ENCODE measurements around the gene CELA1. TPM values are rescaled to one million over a fixed set of nuclear protein-coding genes. Genes with fewer than 3 reads are reported as not detected.

CELA1 gene
- total RNA-seq, 4 donors from 2014 or later, result not detected

DNA sequence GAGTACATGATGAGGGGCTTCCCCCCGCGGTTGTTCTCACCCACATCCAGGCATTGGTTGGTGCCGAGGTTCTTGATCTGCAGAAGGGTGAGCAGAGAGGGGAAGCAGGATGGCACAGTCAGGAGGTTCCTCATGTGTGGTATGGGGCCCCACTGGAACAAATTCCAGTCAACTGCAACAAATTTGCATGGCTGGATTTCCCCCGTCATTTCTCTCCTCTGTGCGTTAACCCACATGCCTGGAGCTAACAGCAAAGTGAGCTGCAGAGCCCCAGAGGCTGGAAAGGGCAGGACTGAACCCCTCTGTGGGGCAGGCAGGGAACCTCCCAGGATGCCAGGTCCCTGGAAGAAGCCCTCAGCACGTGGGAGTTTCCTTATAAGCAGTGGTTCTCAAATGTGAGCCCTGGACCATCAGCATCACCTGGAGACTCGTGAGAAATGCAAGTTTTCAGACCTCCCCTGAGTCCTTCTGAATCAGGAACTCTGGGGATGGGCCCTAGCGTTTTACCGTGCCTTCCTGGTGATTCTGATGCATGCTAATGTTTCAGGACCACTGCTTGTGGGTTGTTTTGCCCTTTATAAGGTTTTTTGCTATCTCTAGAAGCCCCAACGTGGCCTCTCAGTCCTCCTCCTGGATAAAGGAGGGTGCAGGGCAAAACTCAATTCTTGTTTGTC lies 11.0 kb upstream of the CELA1 start:
- no peaks in the 10 kb centered on the region for H3K9me3 ChIP-seq
- H3K4me1 ChIP-seq, result no peaks in the 10 kb centered on the region
- WGBS, result 90% methylated on average over 5 of the region's 10 CpGs
- no peak overlapping the region for H3K4me3 ChIP-seq
- DNase-seq (ENCODE audit: extremely low spot score), result no peak
- intact Hi-C loops (cut with DNase I), result no loop called here
- TF ChIP-seq POLR2AphosphoS5 (IDR thresholded peaks at IDR 0.05) (no peak), POLR2A (IDR thresholded peaks at IDR 0.05; ENCODE audit: low read depth) (no peak), EP300 (IDR thresholded peaks at IDR 0.05) (no peak)
- TF ChIP-seq, protein P1, sequence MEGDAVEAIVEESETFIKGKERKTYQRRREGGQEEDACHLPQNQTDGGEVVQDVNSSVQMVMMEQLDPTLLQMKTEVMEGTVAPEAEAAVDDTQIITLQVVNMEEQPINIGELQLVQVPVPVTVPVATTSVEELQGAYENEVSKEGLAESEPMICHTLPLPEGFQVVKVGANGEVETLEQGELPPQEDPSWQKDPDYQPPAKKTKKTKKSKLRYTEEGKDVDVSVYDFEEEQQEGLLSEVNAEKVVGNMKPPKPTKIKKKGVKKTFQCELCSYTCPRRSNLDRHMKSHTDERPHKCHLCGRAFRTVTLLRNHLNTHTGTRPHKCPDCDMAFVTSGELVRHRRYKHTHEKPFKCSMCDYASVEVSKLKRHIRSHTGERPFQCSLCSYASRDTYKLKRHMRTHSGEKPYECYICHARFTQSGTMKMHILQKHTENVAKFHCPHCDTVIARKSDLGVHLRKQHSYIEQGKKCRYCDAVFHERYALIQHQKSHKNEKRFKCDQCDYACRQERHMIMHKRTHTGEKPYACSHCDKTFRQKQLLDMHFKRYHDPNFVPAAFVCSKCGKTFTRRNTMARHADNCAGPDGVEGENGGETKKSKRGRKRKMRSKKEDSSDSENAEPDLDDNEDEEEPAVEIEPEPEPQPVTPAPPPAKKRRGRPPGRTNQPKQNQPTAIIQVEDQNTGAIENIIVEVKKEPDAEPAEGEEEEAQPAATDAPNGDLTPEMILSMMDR (IDR thresholded peaks at IDR 0.05), result no peak
- H3K36me3 ChIP-seq, result no peaks in the 10 kb centered on the region
- H3K27me3 ChIP-seq, result peaks cover 0 to 3% (median 0%) of the 10 kb centered on the region in 4 donors
- no peak overlapping the region for H3K27ac ChIP-seq (replicated peaks in 1 of 4)

DNA sequence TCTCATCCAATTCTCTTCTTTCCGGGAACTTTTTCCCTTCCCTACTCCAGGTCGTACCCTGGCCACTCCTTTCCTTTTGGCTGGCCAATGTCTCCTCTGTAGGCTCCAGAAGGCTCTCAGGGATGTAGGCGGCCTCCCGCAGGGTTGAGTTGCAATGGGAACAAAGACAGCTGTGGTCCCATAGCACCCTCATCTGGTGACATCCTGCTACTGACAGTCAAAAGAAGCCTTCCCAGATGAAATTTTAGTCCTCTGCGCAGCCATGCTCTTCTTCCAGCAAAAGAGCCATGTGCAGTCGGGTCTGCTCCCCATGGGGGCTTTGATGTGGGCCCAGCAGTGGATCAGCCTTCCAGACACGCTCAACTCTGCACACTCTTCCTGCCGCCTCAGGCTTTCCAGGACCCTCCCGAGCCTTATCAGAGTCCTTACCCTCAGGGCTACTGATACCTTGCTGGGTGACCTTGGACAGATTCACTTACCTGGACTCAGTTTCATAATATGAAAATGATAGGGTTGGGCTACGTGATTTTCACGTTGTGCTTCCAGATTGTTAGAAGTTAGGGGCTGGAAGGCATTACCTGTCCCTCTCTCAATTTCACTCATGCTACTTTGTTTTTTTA lies 5.5 kb upstream of the CELA1 start:
- 65% methylated on average over 11 of the region's 11 CpGs for WGBS
- H3K9me3 ChIP-seq, result no peaks in the 10 kb centered on the region
- H3K27me3 ChIP-seq, result peaks cover 0 to 3% (median 0%) of the 10 kb centered on the region in 4 donors
- H3K4me1 ChIP-seq, result no peaks in the 10 kb centered on the region
- DNase-seq (ENCODE audit: extremely low spot score), result no peak
- no peak for TF ChIP-seq POLR2A (IDR thresholded peaks at IDR 0.05; ENCODE audit: low read depth)
- TF ChIP-seq POLR2AphosphoS5 (IDR thresholded peaks at IDR 0.05), result no peak
- TF ChIP-seq, protein P1 (IDR thresholded peaks at IDR 0.05), result peak; percentile 24 to 41 (median 26)
- no peak for TF ChIP-seq EP300 (IDR thresholded peaks at IDR 0.05)
- H3K36me3 ChIP-seq, result no peaks in the 10 kb centered on the region
- no peak overlapping the region for H3K4me3 ChIP-seq
- intact Hi-C loops (cut with DNase I), result no loop called here
- no peak overlapping the region for H3K27ac ChIP-seq (replicated peaks in 1 of 4)

DNA sequence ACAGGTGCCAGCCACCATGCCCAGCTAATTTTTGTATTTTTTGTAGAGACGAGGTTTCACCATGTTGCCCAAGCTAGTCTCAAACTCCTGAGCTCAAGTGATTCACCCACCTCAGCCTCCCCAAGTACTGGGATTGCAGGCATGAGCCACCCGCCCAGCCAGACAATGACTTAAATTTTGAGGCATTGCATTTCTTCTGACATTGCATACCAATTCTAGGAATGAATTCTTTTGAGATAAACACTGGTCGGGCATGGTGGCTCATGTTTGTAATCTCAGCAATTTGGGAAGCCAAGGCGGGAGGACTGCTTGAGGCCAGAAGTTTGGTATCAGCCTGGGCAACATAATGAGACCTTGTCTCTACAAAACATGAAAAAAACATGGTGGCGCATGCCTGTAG lies 2.5 kb upstream of the CELA1 start:
- intact Hi-C loops (cut with DNase I), result no loop called here

DNA sequence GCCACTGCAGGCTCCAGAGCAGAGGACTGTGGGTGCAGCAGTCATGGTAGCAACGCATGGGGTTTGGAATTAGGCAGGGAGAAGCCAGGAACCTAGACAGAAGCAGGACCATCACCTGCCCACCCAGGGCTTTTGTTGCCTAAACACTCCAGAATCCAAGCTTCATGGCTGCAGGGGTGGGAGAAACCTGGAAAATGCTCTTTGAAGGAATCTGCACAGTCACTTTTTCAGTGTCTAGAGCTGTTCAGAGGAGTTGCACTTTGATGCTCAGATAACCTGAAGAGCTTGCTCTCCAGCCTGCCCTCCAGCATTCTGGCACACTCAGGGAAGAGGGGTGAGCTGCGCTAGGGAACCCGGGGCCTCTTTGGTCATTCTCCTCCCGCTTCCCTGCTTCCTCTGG lies 1.6 kb upstream of the CELA1 start:
- Histone ChIP-seq H3K4me3 (no peak overlapping the region), H3K27me3 (no peaks in the 10 kb centered on the region), H3K9me3 (no peaks in the 10 kb centered on the region), H3K36me3 (no peaks in the 10 kb centered on the region), H3K27ac (replicated peaks in 1 of 4) (no peak overlapping the region), H3K4me1 (no peaks in the 10 kb centered on the region)
- intact Hi-C loops (cut with DNase I), result no loop called here
- WGBS, result 95% methylated on average over 4 of the region's 4 CpGs
- TF ChIP-seq EP300 (IDR thresholded peaks at IDR 0.05) (no peak), POLR2AphosphoS5 (IDR thresholded peaks at IDR 0.05) (no peak), POLR2A (IDR thresholded peaks at IDR 0.05; ENCODE audit: low read depth) (no peak)
- TF ChIP-seq, protein P1 (IDR thresholded peaks at IDR 0.05), result no peak
- DNase-seq (ENCODE audit: extremely low spot score), result no peak

More for the DNA sequence above, 2.5 kb upstream of the CELA1 start:
- WGBS, result 87% methylated on average over 5 of the region's 5 CpGs
- no peaks in the 10 kb centered on the region for H3K9me3 ChIP-seq
- no peaks in the 10 kb centered on the region for H3K4me1 ChIP-seq
- TF ChIP-seq, protein P1 (IDR thresholded peaks at IDR 0.05), result no peak
- TF ChIP-seq EP300 (IDR thresholded peaks at IDR 0.05) (no peak), POLR2AphosphoS5 (IDR thresholded peaks at IDR 0.05) (no peak), POLR2A (IDR thresholded peaks at IDR 0.05; ENCODE audit: low read depth) (no peak)
- no peak for DNase-seq (ENCODE audit: extremely low spot score)
- H3K27me3 ChIP-seq, result no peaks in the 10 kb centered on the region
- no peaks in the 10 kb centered on the region for H3K36me3 ChIP-seq
- H3K27ac ChIP-seq (replicated peaks in 1 of 4), result no peak overlapping the region
- no peak overlapping the region for H3K4me3 ChIP-seq
